ENCODE measurements around the gene CHCHD6. TPM values are rescaled to one million over a fixed set of nuclear protein-coding genes. Genes with fewer than 3 reads are reported as not detected.

The CHCHD6 gene
- total RNA-seq, 1 experiment from 2014 or later: 40.9 TPM

DNA sequence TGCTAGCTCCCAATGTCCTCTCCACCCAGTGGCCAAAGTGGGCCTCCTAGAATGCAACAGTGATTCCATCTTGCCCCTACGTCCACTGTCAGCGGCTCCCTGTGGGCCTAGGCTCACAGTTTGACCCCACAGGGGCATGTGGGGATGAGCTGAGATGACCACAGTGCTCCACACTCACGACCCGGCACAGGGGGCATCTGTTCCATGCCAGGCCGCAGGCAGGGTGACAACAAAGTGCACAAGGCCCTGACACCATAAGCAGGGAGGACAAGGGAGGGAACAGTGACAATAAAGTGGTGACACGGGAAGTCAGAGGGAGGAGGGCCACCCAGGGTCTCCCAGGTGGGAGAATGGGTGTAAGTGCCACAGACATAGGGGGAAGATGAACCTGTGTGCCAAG is 273.8 kb downstream of the CHCHD6 start (continued):
- TF ChIP-seq, protein P1, sequence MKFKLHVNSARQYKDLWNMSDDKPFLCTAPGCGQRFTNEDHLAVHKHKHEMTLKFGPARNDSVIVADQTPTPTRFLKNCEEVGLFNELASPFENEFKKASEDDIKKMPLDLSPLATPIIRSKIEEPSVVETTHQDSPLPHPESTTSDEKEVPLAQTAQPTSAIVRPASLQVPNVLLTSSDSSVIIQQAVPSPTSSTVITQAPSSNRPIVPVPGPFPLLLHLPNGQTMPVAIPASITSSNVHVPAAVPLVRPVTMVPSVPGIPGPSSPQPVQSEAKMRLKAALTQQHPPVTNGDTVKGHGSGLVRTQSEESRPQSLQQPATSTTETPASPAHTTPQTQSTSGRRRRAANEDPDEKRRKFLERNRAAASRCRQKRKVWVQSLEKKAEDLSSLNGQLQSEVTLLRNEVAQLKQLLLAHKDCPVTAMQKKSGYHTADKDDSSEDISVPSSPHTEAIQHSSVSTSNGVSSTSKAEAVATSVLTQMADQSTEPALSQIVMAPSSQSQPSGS (CRISPR knock-in tag; IDR thresholded peaks at IDR 0.05; ENCODE audit: borderline replicate concordance, low read depth): no peak
- TF ChIP-seq ZNF138 (CRISPR knock-in tag; conservative IDR thresholded peaks at IDR 0.05) (no peak), ZNF396 (CRISPR knock-in tag; IDR thresholded peaks at IDR 0.05; ENCODE audit: borderline replicate concordance) (no peak), RELA (CRISPR knock-in tag; IDR thresholded peaks at IDR 0.05; ENCODE audit: borderline replicate concordance) (no peak), TEAD4 (CRISPR knock-in tag; IDR thresholded peaks at IDR 0.05) (no peak), USF1 (CRISPR knock-in tag; IDR thresholded peaks at IDR 0.05) (no peak), OVOL2 (CRISPR knock-in tag; IDR thresholded peaks at IDR 0.05; ENCODE audit: borderline replicate concordance) (no peak), SOX15 (CRISPR knock-in tag; IDR thresholded peaks at IDR 0.05) (no peak), IRF1 (CRISPR knock-in tag; IDR thresholded peaks at IDR 0.05) (no peak), CBFB (CRISPR knock-in tag; IDR thresholded peaks at IDR 0.05; ENCODE audit: low read depth) (no peak)
- TF ChIP-seq, protein P2, sequence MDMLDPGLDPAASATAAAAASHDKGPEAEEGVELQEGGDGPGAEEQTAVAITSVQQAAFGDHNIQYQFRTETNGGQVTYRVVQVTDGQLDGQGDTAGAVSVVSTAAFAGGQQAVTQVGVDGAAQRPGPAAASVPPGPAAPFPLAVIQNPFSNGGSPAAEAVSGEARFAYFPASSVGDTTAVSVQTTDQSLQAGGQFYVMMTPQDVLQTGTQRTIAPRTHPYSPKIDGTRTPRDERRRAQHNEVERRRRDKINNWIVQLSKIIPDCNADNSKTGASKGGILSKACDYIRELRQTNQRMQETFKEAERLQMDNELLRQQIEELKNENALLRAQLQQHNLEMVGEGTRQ (CRISPR knock-in tag; IDR thresholded peaks at IDR 0.05): no peak

- ChIA-PET CTCF (interaction anchor here (1.1 to 1.3 kb wide), 2 partner anchors 24 to 227 kb away, joined by 4 to 5 read pairs; no protein-coding TSS in a partner anchor), POLR2A (no interaction called here)
- H3K27ac Mint-ChIP-seq: no peak overlapping the region
- no peak overlapping the region for H3K4me3 Mint-ChIP-seq
- DNase-seq (ENCODE audit: low spot score) (no peak), ATAC-seq (no peak)
- H3K4me1 Mint-ChIP-seq: peaks cover 7% of the 10 kb centered on the region
- H3K27me3 Mint-ChIP-seq (ENCODE audit: low read depth): peaks cover 26% of the 10 kb centered on the region
- peaks cover 21% of the 10 kb centered on the region for H3K9me3 Mint-ChIP-seq
- peaks cover 10% of the 10 kb centered on the region for H3K36me3 Mint-ChIP-seq
- TF ChIP-seq E2F5 (CRISPR knock-in tag; IDR thresholded peaks at IDR 0.05) (no peak), ELF4 (CRISPR knock-in tag; IDR thresholded peaks at IDR 0.05; ENCODE audit: low read depth) (no peak), ESRRA (CRISPR knock-in tag; IDR thresholded peaks at IDR 0.05; ENCODE audit: borderline replicate concordance) (no peak), USF1 (CRISPR knock-in tag; IDR thresholded peaks at IDR 0.05) (no peak), ZNF317 (CRISPR knock-in tag; IDR thresholded peaks at IDR 0.05; ENCODE audit: borderline replicate concordance, low read depth) (no peak), TP53 (CRISPR knock-in tag; IDR thresholded peaks at IDR 0.05) (no peak), ZNF396 (CRISPR knock-in tag; IDR thresholded peaks at IDR 0.05; ENCODE audit: borderline replicate concordance) (no peak), FOXP4 (CRISPR knock-in tag; IDR thresholded peaks at IDR 0.05) (no peak), ARID4B (CRISPR knock-in tag; IDR thresholded peaks at IDR 0.05; ENCODE audit: borderline replicate concordance) (no peak), ZNF121 (CRISPR knock-in tag; IDR thresholded peaks at IDR 0.05) (no peak)
- TF ChIP-seq, protein P3, sequence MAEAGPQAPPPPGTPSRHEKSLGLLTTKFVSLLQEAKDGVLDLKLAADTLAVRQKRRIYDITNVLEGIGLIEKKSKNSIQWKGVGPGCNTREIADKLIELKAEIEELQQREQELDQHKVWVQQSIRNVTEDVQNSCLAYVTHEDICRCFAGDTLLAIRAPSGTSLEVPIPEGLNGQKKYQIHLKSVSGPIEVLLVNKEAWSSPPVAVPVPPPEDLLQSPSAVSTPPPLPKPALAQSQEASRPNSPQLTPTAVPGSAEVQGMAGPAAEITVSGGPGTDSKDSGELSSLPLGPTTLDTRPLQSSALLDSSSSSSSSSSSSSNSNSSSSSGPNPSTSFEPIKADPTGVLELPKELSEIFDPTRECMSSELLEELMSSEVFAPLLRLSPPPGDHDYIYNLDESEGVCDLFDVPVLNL (CRISPR knock-in tag; IDR thresholded peaks at IDR 0.05; ENCODE audit: borderline replicate concordance, low read depth): no peak
Observed at GRCh38 chr3:126978291-126978690, 274.3 kb downstream of the CHCHD6 start.

All from WTC11 (cell line).